Tibial nerve (tissue), 3 donors: ENCODE data around the gene ECT2.
"Not testable (repeated sequence)": the region's sequence is repeated elsewhere in the genome, so short reads cannot be mapped to it uniquely, and the experiment has no call there.

Source experiments
- EP300 ChIP-seq, 2 donors: sonication (generic); formaldehyde crosslinking; IDR thresholded peaks; one replicate each; pipeline ENCODE4 v1.6.1; 2017; ENCODE audit warnings: antibody characterized with exemption in 2 of 2, mild to moderate bottlenecking in 1 of 2
- POLR2A ChIP-seq, 2 donors: fragments of 450-650 bp; IDR thresholded peaks; one replicate each; pipeline ENCODE4 v1.6.1; 2017; ENCODE audit warnings: antibody characterized with exemption in 2 of 2, mild to moderate bottlenecking in 2 of 2, moderate library complexity in 2 of 2

- TF ChIP-seq POLR2A, EP300 (IDR thresholded peaks at IDR 0.05): not testable (repeated sequence)
These were observed 76.7 kb downstream of the ECT2 start for GRCh38 chr3:172827231-172827630.
